22Rv1 (cell line): ENCODE measurements around the gene NPY1R.

Experiments
- ZFX ChIP-seq: fragments of 450-650 bp; IDR thresholded peaks from 2 replicates; pipeline ENCODE4 v1.6.1; 2017; ENCODE audit warnings: antibody characterized with exemption, borderline replicate concordance
- TF ChIP-seq, protein P1 (sequence below): fragments of 450-650 bp; IDR thresholded peaks from 2 replicates; pipeline ENCODE4 v1.5.1; 2017; ENCODE audit warnings: mild to moderate bottlenecking

- TF ChIP-seq, protein P1, sequence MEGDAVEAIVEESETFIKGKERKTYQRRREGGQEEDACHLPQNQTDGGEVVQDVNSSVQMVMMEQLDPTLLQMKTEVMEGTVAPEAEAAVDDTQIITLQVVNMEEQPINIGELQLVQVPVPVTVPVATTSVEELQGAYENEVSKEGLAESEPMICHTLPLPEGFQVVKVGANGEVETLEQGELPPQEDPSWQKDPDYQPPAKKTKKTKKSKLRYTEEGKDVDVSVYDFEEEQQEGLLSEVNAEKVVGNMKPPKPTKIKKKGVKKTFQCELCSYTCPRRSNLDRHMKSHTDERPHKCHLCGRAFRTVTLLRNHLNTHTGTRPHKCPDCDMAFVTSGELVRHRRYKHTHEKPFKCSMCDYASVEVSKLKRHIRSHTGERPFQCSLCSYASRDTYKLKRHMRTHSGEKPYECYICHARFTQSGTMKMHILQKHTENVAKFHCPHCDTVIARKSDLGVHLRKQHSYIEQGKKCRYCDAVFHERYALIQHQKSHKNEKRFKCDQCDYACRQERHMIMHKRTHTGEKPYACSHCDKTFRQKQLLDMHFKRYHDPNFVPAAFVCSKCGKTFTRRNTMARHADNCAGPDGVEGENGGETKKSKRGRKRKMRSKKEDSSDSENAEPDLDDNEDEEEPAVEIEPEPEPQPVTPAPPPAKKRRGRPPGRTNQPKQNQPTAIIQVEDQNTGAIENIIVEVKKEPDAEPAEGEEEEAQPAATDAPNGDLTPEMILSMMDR, result no peak
- TF ChIP-seq ZFX, result no peak
These were observed 23.7 kb upstream of the NPY1R start for GRCh38 chr4:163356104-163356503.
